Aorta (tissue), 5 donors: ENCODE measurements around the gene DDX10. TPM values are rescaled to one million over a fixed set of nuclear protein-coding genes. Genes with fewer than 3 reads are reported as not detected.

Experiments used
- ATAC-seq: fragments of 200-7000 bp; cut with Tn5 transposase; one replicate; pipeline ENCODE4 v1.9.1; 2022; ENCODE audit warnings: moderate library complexity; ENCODE audit not compliant: low FRiP score
- DNase-seq, 2 donors: peaks; one replicate each; pipeline ENCODE4 v3.0.0-alpha.2; 2020
- H3K27ac ChIP-seq, 2 donors: one replicate each; pipeline ENCODE4 v1.5.1; 2013; ENCODE audit warnings: low read length in 2 of 2, mild to moderate bottlenecking in 2 of 2, moderate library complexity in 2 of 2, control low read depth in 1 of 2, inconsistent platforms in 1 of 2, low read depth in 1 of 2
- H3K27me3 ChIP-seq, 2 donors: one replicate each; pipeline ENCODE4 v1.6.1; 2013; ENCODE audit warnings: control low read depth in 1 of 2, low read length in 1 of 2, mild to moderate bottlenecking in 1 of 2, moderate library complexity in 1 of 2; ENCODE audit not compliant: insufficient read depth in 2 of 2, control insufficient read depth in 1 of 2
- H3K36me3 ChIP-seq, 2 donors: one replicate each; pipeline ENCODE4 v1.6.1; 2013; ENCODE audit warnings: control low read depth in 1 of 2, low read length in 1 of 2, mild to moderate bottlenecking in 1 of 2; ENCODE audit not compliant: insufficient read depth in 2 of 2, control insufficient read depth in 1 of 2
- H3K4me1 ChIP-seq, 2 donors: one replicate each; pipeline ENCODE4 v1.6.1; 2013; ENCODE audit warnings: low read length in 2 of 2, control low read depth in 1 of 2, mild to moderate bottlenecking in 1 of 2, moderate library complexity in 1 of 2; ENCODE audit not compliant: insufficient read depth in 2 of 2, control insufficient read depth in 1 of 2
- H3K4me3 ChIP-seq, 2 donors: one replicate each; pipeline ENCODE4 v1.5.1; 2013; ENCODE audit warnings: low read length in 2 of 2, control low read depth in 1 of 2, mild to moderate bottlenecking in 1 of 2
- H3K9me3 ChIP-seq: one replicate; pipeline ENCODE4 v1.6.1; 2013; ENCODE audit warnings: mild to moderate bottlenecking, low read length; ENCODE audit not compliant: control insufficient read depth
- WGBS, 2 donors: extraction: QIAGEN DNeasy Blood & Tissue Kit; methylation state at CpG; one replicate each; pipeline ENCODE4 v1.1.7; 2013; 5-methylcytosine and 5-hydroxymethylcytosine counted together
- intact Hi-C, 2 donors: fragments of 100-400 bp; cut with DNase I; formaldehyde crosslinking; loops; one replicate each; pipeline versions ENCODE4 v1.14.2 to v1.15.0; 2022
- polyA plus RNA-seq, 2 donors: library from polyadenylated mRNA; stranded (reverse); fragments of 200-250 nt; gene quantifications; one replicate each; pipeline ENCODE4 v1.2.3, GENCODE V29; 2013
- total RNA-seq, 2 donors: library from RNA; stranded (reverse); fragmentation: NEBNext Ultra II Directional; extraction: Animal tissue kit (Norgen Biotek cat#: 25700); gene quantifications; one replicate each; pipeline ENCODE4 v1.2.1, GENCODE V29; 2021
- donor health status: healthy with polysubstance abuse.
- donor health status: Bipolar disorder and iron deficiency.
- donor health status: DM: no; HTN: no; CAD: no.
- donor health status: DM: no; HTN: no; CAD: no.
- donor health status: DM: yes; HTN: yes; CAD: no.

DDX10 gene
- total and polyA plus RNA-seq, 4 donors: 9.3 to 24.2 (median 15.3) TPM

DNA sequence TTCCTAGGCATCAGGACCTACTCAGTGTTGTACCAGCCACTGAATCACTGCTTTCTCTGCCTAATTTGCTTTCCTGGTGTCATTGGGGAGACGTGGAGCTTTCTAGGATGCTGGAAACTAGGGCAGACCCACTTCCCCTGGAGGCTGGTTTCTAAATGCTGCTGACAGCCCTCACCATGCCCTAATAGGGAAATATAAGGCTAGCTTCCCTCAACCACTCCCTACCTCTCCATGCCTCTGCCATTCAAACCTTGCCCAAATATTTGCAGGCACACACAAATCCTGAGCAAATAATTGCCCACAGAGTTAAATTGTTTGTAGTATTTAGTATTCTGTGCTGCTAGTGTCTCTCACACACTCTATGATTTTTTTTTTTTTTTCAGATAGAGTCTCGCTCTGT, 310.2 kb downstream of the DDX10 start:
- no peak for ATAC-seq
- WGBS, 2 donors: 79 to 83% methylated on average over 2 of the region's 2 CpGs

DNA sequence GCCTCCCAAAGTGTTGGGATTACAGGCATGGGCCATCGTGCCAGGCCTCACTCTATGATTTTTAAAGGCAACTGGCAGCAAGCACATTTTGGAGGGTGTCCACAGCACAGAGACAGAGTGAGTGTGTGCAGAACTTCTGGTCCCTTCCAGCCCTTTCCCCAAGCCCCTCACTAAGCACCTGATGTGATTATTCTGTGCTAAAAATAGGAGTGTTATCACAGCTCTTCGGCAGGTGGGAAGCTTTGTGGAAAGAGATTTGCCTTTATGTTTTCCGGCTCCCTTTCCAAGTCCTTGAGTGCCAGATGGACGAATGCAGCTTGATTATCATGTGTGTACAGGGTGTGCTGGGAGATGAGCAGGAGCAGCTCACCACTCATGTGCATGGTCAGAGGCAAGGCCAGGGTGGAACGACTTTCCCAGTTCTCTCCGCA, 310.8 kb downstream of the DDX10 start:
- no peaks in the 10 kb centered on the region for H3K36me3 ChIP-seq
- 62 to 71% methylated on average over 6 of the region's 6 CpGs for WGBS, 2 donors
- H3K4me3 ChIP-seq: no peak overlapping the region
- no peaks in the 10 kb centered on the region for H3K4me1 ChIP-seq
- ATAC-seq (no peak), DNase-seq (no peak)
- no peaks in the 10 kb centered on the region for H3K27me3 ChIP-seq
- peaks cover 2% of the 10 kb centered on the region for H3K9me3 ChIP-seq
- H3K27ac ChIP-seq: no peak overlapping the region
- intact Hi-C loops: no loop called here

More for the DNA sequence above, 310.2 kb downstream of the DDX10 start:
- no peaks in the 10 kb centered on the region for H3K36me3 ChIP-seq
- no peak for DNase-seq
- no peak overlapping the region for H3K27ac ChIP-seq
- intact Hi-C loops: no loop called here
- H3K4me1 ChIP-seq: no peaks in the 10 kb centered on the region
- H3K27me3 ChIP-seq: no peaks in the 10 kb centered on the region
- H3K4me3 ChIP-seq: no peak overlapping the region
- H3K9me3 ChIP-seq: peaks cover 2% of the 10 kb centered on the region

DNA sequence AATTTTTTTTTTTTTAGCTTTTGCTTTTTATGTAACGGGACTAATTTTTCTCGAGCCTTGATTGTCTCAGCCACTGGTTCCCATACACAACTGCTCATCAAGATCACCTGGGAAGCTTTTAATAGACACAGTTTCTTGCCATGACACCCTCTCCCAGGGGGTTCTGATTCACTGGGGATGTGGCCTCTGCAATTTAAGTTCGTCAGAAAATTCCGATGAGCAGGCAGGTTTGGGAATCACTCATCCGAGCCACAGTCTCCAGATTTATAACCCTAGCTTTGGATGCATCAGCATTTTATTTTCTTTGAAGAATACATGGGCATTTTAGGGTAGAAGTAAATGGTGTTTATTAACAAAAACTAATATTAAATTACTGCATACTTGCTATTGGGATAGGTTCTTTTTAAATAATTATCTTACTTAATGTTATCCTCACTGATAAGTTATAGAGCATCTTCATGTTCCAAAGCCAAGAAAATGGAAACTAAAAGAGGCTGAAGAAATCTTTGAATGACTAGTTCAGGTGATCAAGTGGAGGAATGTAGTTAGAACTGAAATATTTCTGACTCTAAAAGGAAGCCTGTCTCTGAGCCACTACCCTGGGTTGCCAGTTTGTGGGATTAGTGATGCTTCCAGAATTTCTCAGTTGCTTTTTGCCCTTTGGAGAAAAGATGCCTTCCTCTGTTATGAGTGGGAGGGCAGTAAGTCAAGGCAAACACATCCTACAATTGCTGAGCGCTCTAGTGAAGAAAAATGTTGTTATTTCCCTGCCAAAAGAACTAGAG, 319.0 kb downstream of the DDX10 start:
- H3K36me3 ChIP-seq: no peaks in the 10 kb centered on the region
- peaks cover 0 to 6% of the 10 kb centered on the region in 2 donors for H3K4me1 ChIP-seq
- DNase-seq (no peak), ATAC-seq (no peak)
- no peaks in the 10 kb centered on the region for H3K27me3 ChIP-seq
- no peaks in the 10 kb centered on the region for H3K9me3 ChIP-seq
- no peak overlapping the region for H3K4me3 ChIP-seq
- whole genome bisulfite sequencing, 2 donors: 61 to 85% methylated on average over 6 of the region's 6 CpGs
- intact Hi-C loops: no loop called here
- H3K27ac ChIP-seq: no peak overlapping the region

DNA sequence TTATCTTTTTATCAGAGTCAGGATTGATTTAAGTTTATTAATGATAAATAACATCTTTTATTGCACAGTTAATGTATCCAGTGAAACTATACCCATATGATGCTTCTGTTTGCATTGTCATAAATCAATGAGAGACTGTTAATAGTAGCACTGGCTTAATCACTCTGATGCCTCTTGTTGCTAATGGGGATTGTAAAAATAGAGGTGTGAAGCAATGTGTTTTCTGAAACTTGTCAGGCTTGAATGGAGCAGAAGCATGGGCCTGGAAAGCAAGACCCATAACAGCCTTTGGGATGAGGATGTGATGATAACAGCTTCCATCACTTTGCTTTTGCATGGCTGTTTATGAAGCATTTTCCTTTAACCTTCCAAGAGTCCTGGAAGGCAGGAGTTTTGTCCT, 319.7 kb downstream of the DDX10 start:
- intact Hi-C loops: no loop called here
- peaks cover 0 to 6% of the 10 kb centered on the region in 2 donors for H3K4me1 ChIP-seq
- no peak for ATAC-seq
- no peaks in the 10 kb centered on the region for H3K9me3 ChIP-seq
- no peak for DNase-seq
- H3K27me3 ChIP-seq: no peaks in the 10 kb centered on the region
- no peak overlapping the region for H3K4me3 ChIP-seq
- H3K27ac ChIP-seq: peak overlapping the region in 1 of 2 donors; percentile 33
- no peaks in the 10 kb centered on the region for H3K36me3 ChIP-seq

DNA sequence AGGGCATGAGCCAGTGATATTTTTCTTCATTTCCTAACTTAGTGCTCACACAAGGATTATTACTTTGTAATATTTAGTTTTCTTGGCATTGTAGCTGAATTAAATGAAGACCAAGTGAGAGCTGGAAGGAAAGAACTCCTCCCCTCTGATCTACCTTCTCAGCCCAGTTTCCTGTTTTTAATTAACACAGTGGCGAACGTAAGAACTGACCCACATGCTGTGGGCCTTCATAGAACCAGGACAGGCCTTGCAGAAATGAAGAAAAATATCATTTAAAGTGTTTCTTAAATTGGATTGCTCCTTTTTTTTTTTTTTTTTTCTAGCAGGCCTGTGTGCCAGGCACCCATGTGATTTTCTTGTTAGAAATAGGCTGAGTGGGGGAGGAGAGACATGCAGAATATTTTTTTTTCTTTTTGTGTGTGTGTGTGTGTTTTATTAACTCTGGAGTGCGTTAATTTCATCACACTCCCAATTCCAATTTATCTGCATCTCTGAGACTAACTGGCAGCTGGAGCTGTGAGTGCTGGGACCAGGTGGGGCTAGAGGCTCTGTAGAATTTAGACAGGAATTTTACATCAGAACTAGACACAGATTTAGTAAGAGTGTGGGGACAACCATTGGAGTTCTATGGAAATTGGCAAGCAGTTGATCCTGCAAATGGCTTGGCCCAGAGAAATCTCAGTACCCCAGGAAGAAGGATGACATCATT, 320.5 kb downstream of the DDX10 start:
- Histone ChIP-seq H3K4me1 (peaks cover 0 to 6% of the 10 kb centered on the region in 2 donors), H3K27ac (no peak overlapping the region), H3K9me3 (no peaks in the 10 kb centered on the region), H3K36me3 (peaks cover 0 to 1% of the 10 kb centered on the region in 2 donors), H3K27me3 (no peaks in the 10 kb centered on the region), H3K4me3 (no peak overlapping the region)
- no peak for DNase-seq
- 3 to 22% methylated on average over 3 of the region's 3 CpGs for WGBS, 2 donors
- ATAC-seq: no peak
- intact Hi-C loops: no loop called here

DNA sequence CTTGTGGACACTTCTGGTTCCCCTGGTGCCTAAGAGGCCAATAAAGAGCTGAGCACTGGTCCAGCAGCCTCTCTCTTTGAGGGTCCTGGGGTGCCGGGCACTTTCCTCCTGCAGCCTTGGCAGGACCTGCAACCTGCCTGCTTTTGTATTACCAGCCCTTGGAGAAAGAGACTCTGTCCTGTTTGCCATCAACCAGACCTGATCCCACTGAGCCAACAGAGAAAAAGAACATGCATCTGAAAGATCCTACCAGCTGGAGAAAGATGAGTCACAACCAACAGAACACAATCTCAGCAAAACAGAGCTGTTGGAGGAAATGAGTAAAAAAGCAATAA, 321.0 kb downstream of the DDX10 start:
- ATAC-seq (no peak), DNase-seq (no peak)
- H3K27me3 ChIP-seq: no peaks in the 10 kb centered on the region
- no peak overlapping the region for H3K27ac ChIP-seq
- no peak overlapping the region for H3K4me3 ChIP-seq
- peaks cover 0 to 6% of the 10 kb centered on the region in 2 donors for H3K4me1 ChIP-seq
- intact Hi-C loops: no loop called here
- WGBS, 2 donors: 48 to 61% methylated on average over 1 of the region's 1 CpG
- H3K36me3 ChIP-seq: peaks cover 0 to 1% of the 10 kb centered on the region in 2 donors
- H3K9me3 ChIP-seq: no peaks in the 10 kb centered on the region

Other genes with a start within 250 kb of the DDX10 start
- under 1 TPM in 1 of 2 donors, not detected in 1; 0.36 TPM for gene C11orf65, start 197.5 kb upstream of the DDX10 start, total RNA-seq
- gene C11orf65, start 197.5 kb upstream of the DDX10 start, polyA plus RNA-seq: not detected
- 10 to 100 TPM; 42.6 to 49.0 TPM for gene POGLUT3, start 166.7 kb upstream of the DDX10 start, total RNA-seq
- 10 to 100 TPM; 23.4 to 35.7 TPM for gene POGLUT3, start 166.7 kb upstream of the DDX10 start, polyA plus RNA-seq
- gene EXPH5, start 71.3 kb upstream of the DDX10 start, total RNA-seq: 1 to 10 TPM; 1.8 to 4.5 TPM
- under 1 TPM; 0.13 to 0.54 TPM for gene EXPH5, start 71.3 kb upstream of the DDX10 start, polyA plus RNA-seq